SK-MEL-5 (cell line): ENCODE measurements around the gene CFTR. TPM values are rescaled to one million over a fixed set of nuclear protein-coding genes. Genes with fewer than 3 reads are reported as not detected.
A peak's percentile ranks its signal among the peaks of the same experiment; 100 is the strongest.

Source experiments
- DNase-seq: peaks from one replicate; pipeline ENCODE4 v3.0.0-alpha.2; 2016; ENCODE audit warnings: low read depth, low spot score
- in situ Hi-C: cut with HindIII; loops from 2 replicates; pipeline ENCODE4 v1.10.0; 2016; ENCODE audit warnings: low sequenced_read_pairs, high pct_unique_total_duplicates, low pct_unique_long_range_greater_than_20kb
- total RNA-seq: library from RNA; depleted of rRNA; stranded (reverse); fragments of >200 nt; shearing (Covaris generic); gene quantifications from 2 replicates; pipeline ENCODE4 v1.2.3, GENCODE V29; 2014

CFTR gene
- total RNA-seq, 1 experiment from 2014 or later: 0.53 TPM

- in situ Hi-C loops: no loop called here
- DNase-seq: no peak
Measured at GRCh38 chr7:117665368-117665767, 185.5 kb downstream of the CFTR start.

- in situ Hi-C loops: no loop called here
- no peak for DNase-seq
Measured at GRCh38 chr7:117666031-117666430, 186.2 kb downstream of the CFTR start.

GRCh38 chr7:117666689-117667088 is 186.9 kb downstream of the CFTR start:
- DNase-seq: no peak
- in situ Hi-C loops: no loop called here

- in situ Hi-C loops: no loop called here
- no peak for DNase-seq
Measured at GRCh38 chr7:117667456-117667855, 187.6 kb downstream of the CFTR start.

GRCh38 chr7:117669818-117670217 is 190.0 kb downstream of the CFTR start:
- DNase-seq: peak; percentile 28
- in situ Hi-C loops: no loop called here

- in situ Hi-C loops: no loop called here
- no peak for DNase-seq
Measured at GRCh38 chr7:117672453-117672852, 192.6 kb downstream of the CFTR start.

GRCh38 chr7:117673367-117673766 is 193.5 kb downstream of the CFTR start:
- peak; percentile 26 for DNase-seq
- in situ Hi-C loops: no loop called here

- in situ Hi-C loops: no loop called here
- peak; percentile 80 for DNase-seq
Measured at GRCh38 chr7:117673839-117674238, 194.0 kb downstream of the CFTR start.

- in situ Hi-C loops: no loop called here
- no peak for DNase-seq
Measured at GRCh38 chr7:117674617-117675016, 194.8 kb downstream of the CFTR start.

GRCh38 chr7:117675497-117676435 is 195.9 kb downstream of the CFTR start:
- in situ Hi-C loops: no loop called here
- DNase-seq: no peak

GRCh38 chr7:117679120-117679519 is 199.3 kb downstream of the CFTR start:
- no peak for DNase-seq

GRCh38 chr7:117682681-117683385 is 203.0 kb downstream of the CFTR start:
- DNase-seq: no peak
- in situ Hi-C loops: no loop called here

More at GRCh38 chr7:117679120-117679519, 199.3 kb downstream of the CFTR start:
- in situ Hi-C loops: no loop called here

- no peak for DNase-seq
- in situ Hi-C loops: no loop called here
Measured at GRCh38 chr7:117683430-117684175, 203.8 kb downstream of the CFTR start.

- in situ Hi-C loops: no loop called here
- no peak for DNase-seq
Measured at GRCh38 chr7:117685795-117686194, 206.0 kb downstream of the CFTR start.

- no peak for DNase-seq
- in situ Hi-C loops: no loop called here
Measured at GRCh38 chr7:117686311-117686935, 206.6 kb downstream of the CFTR start.

- DNase-seq: no peak
- in situ Hi-C loops: no loop called here
Measured at GRCh38 chr7:117688126-117688525, 208.3 kb downstream of the CFTR start.

- no peak for DNase-seq
- in situ Hi-C loops: no loop called here
Measured at GRCh38 chr7:117689406-117689805, 209.6 kb downstream of the CFTR start.

GRCh38 chr7:117690147-117690546 is 210.3 kb downstream of the CFTR start:
- in situ Hi-C loops: no loop called here
- DNase-seq: no peak
